B cell (primary cell): Measurements from ENCODE around the gene PTGER4. TPM values are rescaled to one million over a fixed set of nuclear protein-coding genes. Genes with fewer than 3 reads are reported as not detected.

Source experiments
- ATAC-seq: fragments of 200-7000 bp; cut with Tn5 transposase; one replicate; pipeline ENCODE4 v1.10.0; 2021; ENCODE audit warnings: low read depth, mild to moderate bottlenecking, moderate number of reproducible peaks, moderate library complexity
- CTCF ChIA-PET: fragments of 350-600 bp; sonication (Branson Sonifier 250); formaldehyde crosslinking; loops from one replicate; lab custom pipeline; 2021; ENCODE audit warnings: antibody characterized with exemption, inconsistent platforms; lab: Charles Lee
- POLR2A ChIA-PET: fragments of 350-600 bp; sonication (Branson Sonifier 250); formaldehyde crosslinking; loops from one replicate; lab custom pipeline; 2021; ENCODE audit warnings: antibody characterized with exemption; lab: Charles Lee
- DNase-seq: peaks from one replicate; pipeline ENCODE4 v3.0.0; 2013
- H2AFZ ChIP-seq: 2 replicates; pipeline ENCODE4 v1.6.1; 2012; ENCODE audit warnings: mild to moderate bottlenecking, low read depth, low read length; ENCODE audit not compliant: insufficient read depth, poor library complexity, severe bottlenecking
- H3K27ac ChIP-seq, 2 donors: 1 replicate in 1 of 2; 2 replicates in 1 of 2; pipeline ENCODE4 v1.5.1; 2012 to 2013; ENCODE audit warnings: low read length in 2 of 2, mild to moderate bottlenecking in 2 of 2, moderate library complexity in 1 of 2
- H3K27me3 ChIP-seq, 4 experiments: fragments of 200-600 bp in 1 of 4; sonication (generic) in 1 of 4; replicated peaks in 1 of 4; 1 replicate in 2 of 4; 2 replicates in 2 of 4; pipeline versions ENCODE4 v1.6.1 to v1.7.0; 2013 to 2016; ENCODE audit warnings: low read length in 3 of 4, mild to moderate bottlenecking in 2 of 4, mixed read lengths in 1 of 4, moderate library complexity in 1 of 4; ENCODE audit not compliant: insufficient read depth in 4 of 4, control insufficient read depth in 3 of 4; ENCODE audit errors: control extremely low read depth in 1 of 4
- H3K36me3 ChIP-seq, 2 experiments: replicated peaks in 1 of 2; 1 replicate in 1 of 2; 2 replicates in 1 of 2; pipeline versions ENCODE4 v1.6.1 to v1.7.1; 2013; ENCODE audit warnings: low read length in 1 of 2; ENCODE audit not compliant: insufficient read depth in 2 of 2, control insufficient read depth in 1 of 2; ENCODE audit errors: control extremely low read depth in 1 of 2, extremely low read depth in 1 of 2
- H3K4me1 ChIP-seq, 2 donors: fragments of 200-600 bp in 1 of 2; sonication (generic) in 1 of 2; 1 replicate in 1 of 2; 2 replicates in 1 of 2; pipeline versions ENCODE4 v1.5.1 to v1.6.1; 2013 to 2017; ENCODE audit warnings: low read length in 2 of 2; ENCODE audit not compliant: control insufficient read depth in 2 of 2, insufficient read depth in 2 of 2
- H3K4me2 ChIP-seq: replicated peaks from 2 replicates; pipeline ENCODE3; 2012; ENCODE audit warnings: mild to moderate bottlenecking, low read depth, low read length; ENCODE audit not compliant: poor library complexity, severe bottlenecking
- H3K4me3 ChIP-seq, 5 experiments: fragments of 200-600 bp in 1 of 5; sonication (generic) in 1 of 5; 1 replicate in 3 of 5; 2 replicates in 2 of 5; pipeline versions ENCODE4 v1.5.1 to v1.7.0; 2011 to 2016; ENCODE audit warnings: low read length in 4 of 5, mild to moderate bottlenecking in 4 of 5, low read depth in 2 of 5, control low read depth in 1 of 5, moderate library complexity in 1 of 5; ENCODE audit not compliant: insufficient read depth in 1 of 5; ENCODE audit errors: control extremely low read depth in 1 of 5, extremely low read depth in 1 of 5
- H3K79me2 ChIP-seq: fragments of 200-600 bp; sonication (generic); one replicate; pipeline ENCODE4 v1.6.0; 2016; ENCODE audit warnings: low read length; ENCODE audit not compliant: control insufficient read depth, insufficient read depth
- H3K9ac ChIP-seq: fragments of 200-600 bp; sonication (generic); 2 replicates; pipeline ENCODE4 v1.6.1; 2017; ENCODE audit warnings: mild to moderate bottlenecking, low read length, moderate library complexity
- H3K9me3 ChIP-seq, 3 donors: one replicate each; pipeline versions ENCODE4 v1.6.1 to v1.7.1; 2013; ENCODE audit warnings: low read length in 2 of 3; ENCODE audit not compliant: control insufficient read depth in 2 of 3, insufficient read depth in 1 of 3; ENCODE audit errors: control extremely low read depth in 1 of 3
- H4K20me1 ChIP-seq: 2 replicates; pipeline ENCODE4 v1.6.0; 2012; ENCODE audit warnings: mild to moderate bottlenecking, low read length; ENCODE audit not compliant: insufficient read depth, control insufficient read depth, poor library complexity, severe bottlenecking
- H3K27ac Mint-ChIP-seq: one replicate; pipeline ENCODE4 v1.8.0; 2021; ENCODE audit warnings: mixed read lengths
- H3K27me3 Mint-ChIP-seq: one replicate; pipeline ENCODE4 v1.8.0; 2021; ENCODE audit warnings: mixed read lengths
- H3K4me1 Mint-ChIP-seq: one replicate; pipeline ENCODE4 v1.8.0; 2021; ENCODE audit warnings: mixed read lengths
- H3K4me3 Mint-ChIP-seq: one replicate; pipeline ENCODE4 v1.8.0; 2021; ENCODE audit warnings: mixed read lengths
- H3K9me3 Mint-ChIP-seq: one replicate; pipeline ENCODE4 v1.8.0; 2022; ENCODE audit warnings: mixed read lengths; ENCODE audit not compliant: insufficient read depth
- CTCF ChIP-seq: fragments of 200-600 bp; IDR thresholded peaks from one replicate; pipeline ENCODE4 v1.8.0; 2022; ENCODE audit warnings: antibody characterized with exemption, mild to moderate bottlenecking
- EZH2 ChIP-seq: IDR thresholded peaks from 2 replicates; pipeline ENCODE4 v1.6.1; 2012; ENCODE audit warnings: borderline replicate concordance, low read depth, mild to moderate bottlenecking, moderate library complexity, low read length; ENCODE audit not compliant: insufficient read depth, poor library complexity, severe bottlenecking
- WGBS: methylation state at CpG from one replicate; pipeline ENCODE4 v1.1.5; 2013; ENCODE audit warnings: missing lambda C conversion rate; ENCODE audit not compliant: insufficient coverage; 5-methylcytosine and 5-hydroxymethylcytosine counted together
- intact Hi-C: fragments of 100-400 bp; cut with micrococcal nuclease; formaldehyde crosslinking; loops from one replicate; pipeline ENCODE4 v1.10.0; 2022
- polyA plus RNA-seq: library from polyadenylated mRNA; depleted of rRNA; stranded (reverse); fragments of >200 nt; gene quantifications from 2 replicates; pipeline ENCODE4 v1.2.3, GENCODE V29; 2012
- total RNA-seq, 2 donors: library from RNA; stranded (reverse); fragments of 120-200 nt in 1 of 2; gene quantifications; 1 replicate in 1 of 2; 2 replicates in 1 of 2; pipeline versions ENCODE4 v1.2.3 to v1.2.4, GENCODE V29; 2013 to 2022

PTGER4 gene
- total and polyA plus RNA-seq, 2 donors (not counting 1 experiment from before 2014, with no cell fraction given), result 26.3 to 76.7 TPM

DNA sequence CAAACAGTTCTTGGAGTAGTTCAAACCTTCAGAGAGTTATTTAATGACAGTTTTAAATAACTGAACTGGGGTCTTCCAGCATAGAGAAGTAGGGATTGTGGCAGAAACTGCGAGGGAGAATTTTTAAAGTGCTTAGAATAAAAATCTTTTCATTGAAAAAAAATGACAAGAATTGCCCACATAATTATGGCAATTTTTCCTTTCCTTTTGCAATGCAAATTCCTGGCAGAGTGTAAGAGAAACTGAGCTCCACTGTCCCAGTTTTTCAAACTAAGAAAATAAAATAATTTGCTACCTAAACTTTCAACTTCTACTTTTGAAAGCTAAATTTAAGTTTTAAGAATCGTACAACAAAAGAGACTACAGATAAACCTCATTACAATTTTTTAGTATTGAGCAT lies 2.3 kb upstream of the PTGER4 start:
- Histone ChIP-seq H3K9ac (no peak overlapping the region), H3K4me3 (no peak overlapping the region), H4K20me1 (no peaks in the 10 kb centered on the region), H3K27me3 (no peaks in the 10 kb centered on the region), H2AFZ (no peak overlapping the region), H3K79me2 (peaks cover 16% of the 10 kb centered on the region), H3K36me3 (no peaks in the 10 kb centered on the region), H3K4me2 (no peak overlapping the region), H3K9me3 (no peaks in the 10 kb centered on the region), H3K4me1 (peaks cover 15 to 28% of the 10 kb centered on the region in 2 donors), H3K27ac (no peak overlapping the region)
- Mint-ChIP-seq H3K4me3 (no peak overlapping the region), H3K4me1 (peaks cover 39% of the 10 kb centered on the region), H3K27me3 (no peaks in the 10 kb centered on the region), H3K27ac (no peak overlapping the region), H3K9me3 (no peaks in the 10 kb centered on the region)
- TF ChIP-seq CTCF (no peak), EZH2 (no peak)
- DNase-seq (no peak), ATAC-seq (no peak)
- no CpG with 5 or more reads among the region's 2 CpGs for WGBS
- CTCF ChIA-PET, result interaction anchor here (0.6 to 1.1 kb wide), 2 partner anchors 138 to 728 kb away, joined by 3 read pairs; no protein-coding TSS in a partner anchor
- intact Hi-C loops, result loop anchor here (5.0 kb wide), 1 partner anchor 105 kb away; no protein-coding TSS in a partner anchor
- POLR2A ChIA-PET, result no interaction called here

DNA sequence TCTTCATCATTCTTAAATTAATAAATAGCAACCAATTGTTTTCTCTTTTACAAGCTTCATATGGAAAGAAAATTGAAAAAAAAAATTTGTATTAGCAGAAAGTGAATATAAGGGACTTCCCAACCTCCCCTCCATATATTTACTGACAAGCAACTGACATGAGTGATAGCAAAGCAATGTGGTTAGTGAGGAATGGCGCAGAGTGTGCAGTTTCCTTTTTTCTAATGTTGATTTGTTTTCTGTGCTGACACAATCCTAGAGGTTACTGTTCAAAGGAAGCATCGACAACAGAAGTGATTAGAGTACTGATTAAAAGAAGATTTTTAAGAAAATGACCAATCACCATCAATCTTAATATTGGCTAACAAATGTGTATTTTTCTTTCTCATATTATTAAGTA lies 1.7 kb upstream of the PTGER4 start:
- no peak overlapping the region for H3K9ac ChIP-seq
- no peak overlapping the region for H2AFZ ChIP-seq
- no peaks in the 10 kb centered on the region for H3K27me3 Mint-ChIP-seq
- intact Hi-C loops, result loop anchor here (2.0 to 5.0 kb wide), 3 partner anchors 77 to 193 kb away; partner anchors contain the start of gene TTC33
- H3K9me3 Mint-ChIP-seq, result no peaks in the 10 kb centered on the region
- no peak for ATAC-seq
- no peak overlapping the region for H3K27ac Mint-ChIP-seq
- H3K4me2 ChIP-seq, result peak overlapping the region; percentile 93
- DNase-seq, result no peak
- TF ChIP-seq EZH2, result no peak
- no peak for TF ChIP-seq CTCF
- POLR2A ChIA-PET, result no interaction called here
- no peaks in the 10 kb centered on the region for H3K9me3 ChIP-seq
- peaks cover 18 to 31% of the 10 kb centered on the region in 2 donors for H3K4me1 ChIP-seq
- H3K79me2 ChIP-seq, result peaks cover 19% of the 10 kb centered on the region
- H3K4me3 ChIP-seq, result no peak overlapping the region
- H4K20me1 ChIP-seq, result no peaks in the 10 kb centered on the region
- no peaks in the 10 kb centered on the region for H3K27me3 ChIP-seq
- CTCF ChIA-PET, result no interaction called here
- no CpG with 5 or more reads among the region's 2 CpGs for WGBS
- H3K36me3 ChIP-seq, result no peaks in the 10 kb centered on the region
- peaks cover 40% of the 10 kb centered on the region for H3K4me1 Mint-ChIP-seq
- no peak overlapping the region for H3K27ac ChIP-seq
- no peak overlapping the region for H3K4me3 Mint-ChIP-seq
